ENCODE measurements around the gene SLC52A3.

DNA sequence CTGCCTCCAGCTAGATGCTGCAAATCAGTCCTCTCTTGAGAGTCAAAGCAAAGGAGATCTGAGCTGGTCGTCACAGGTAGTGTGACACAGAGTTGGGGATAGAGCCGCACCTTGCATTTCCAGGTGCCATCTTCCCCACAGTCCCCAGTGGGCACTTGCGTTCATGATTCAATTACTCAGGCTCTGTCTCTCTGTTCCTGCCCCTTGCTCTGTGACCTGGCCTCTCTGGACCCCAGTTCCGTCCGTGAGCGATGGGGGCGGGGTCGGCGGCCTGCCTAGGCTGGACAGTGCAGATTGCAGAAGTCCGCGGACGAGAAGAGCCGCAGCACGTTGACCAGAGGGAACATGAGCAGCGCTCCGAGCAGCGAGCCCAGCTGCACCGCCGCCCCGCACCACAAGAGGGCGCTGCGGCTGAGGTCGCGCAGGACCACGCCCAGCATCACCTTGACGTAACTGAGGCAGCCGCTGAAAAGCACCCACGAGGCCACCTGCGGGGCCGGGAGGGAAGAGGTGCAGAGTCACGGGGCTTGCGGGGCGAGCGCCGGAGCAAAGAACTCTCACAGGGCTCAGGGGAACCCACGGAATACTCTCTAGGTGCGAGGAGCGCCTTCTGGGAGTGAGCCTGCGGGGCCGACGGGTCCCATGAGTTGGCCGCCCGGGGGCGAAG is 7.4 kb downstream of the SLC52A3 start:
- TF ChIP-seq, protein P1, sequence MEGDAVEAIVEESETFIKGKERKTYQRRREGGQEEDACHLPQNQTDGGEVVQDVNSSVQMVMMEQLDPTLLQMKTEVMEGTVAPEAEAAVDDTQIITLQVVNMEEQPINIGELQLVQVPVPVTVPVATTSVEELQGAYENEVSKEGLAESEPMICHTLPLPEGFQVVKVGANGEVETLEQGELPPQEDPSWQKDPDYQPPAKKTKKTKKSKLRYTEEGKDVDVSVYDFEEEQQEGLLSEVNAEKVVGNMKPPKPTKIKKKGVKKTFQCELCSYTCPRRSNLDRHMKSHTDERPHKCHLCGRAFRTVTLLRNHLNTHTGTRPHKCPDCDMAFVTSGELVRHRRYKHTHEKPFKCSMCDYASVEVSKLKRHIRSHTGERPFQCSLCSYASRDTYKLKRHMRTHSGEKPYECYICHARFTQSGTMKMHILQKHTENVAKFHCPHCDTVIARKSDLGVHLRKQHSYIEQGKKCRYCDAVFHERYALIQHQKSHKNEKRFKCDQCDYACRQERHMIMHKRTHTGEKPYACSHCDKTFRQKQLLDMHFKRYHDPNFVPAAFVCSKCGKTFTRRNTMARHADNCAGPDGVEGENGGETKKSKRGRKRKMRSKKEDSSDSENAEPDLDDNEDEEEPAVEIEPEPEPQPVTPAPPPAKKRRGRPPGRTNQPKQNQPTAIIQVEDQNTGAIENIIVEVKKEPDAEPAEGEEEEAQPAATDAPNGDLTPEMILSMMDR (conservative IDR thresholded peaks at IDR 0.05; ENCODE audit: low read length), result peak; percentile 68
- TF ChIP-seq EZH2phosphoT487 (IDR thresholded peaks at IDR 0.05; ENCODE audit: borderline replicate concordance), result no peak
